K562 (cell line): ENCODE results near the gene ZSCAN2. TPM values are rescaled to one million over a fixed set of nuclear protein-coding genes. Genes with fewer than 3 reads are reported as not detected.

ENCODE experiments used
- ATAC-seq: fragments of 200-7000 bp; cut with Tn5 transposase; 3 replicates; pipeline ENCODE4 v1.9.1; 2020; ENCODE audit warnings: moderate library complexity
- BruUV-seq: library from RNA; stranded (reverse); fragments of 400-500 nt; replicated peaks from 2 replicates; lab custom pipeline; 2021; lab: Mats Ljungman, UMichigan
- CTCF ChIA-PET: fragments of 300-600 bp; formaldehyde crosslinking; extraction: SDS; loops from one replicate; lab custom pipeline; 2021; ENCODE audit warnings: low intra/inter-chr PET ratio; lab: Yijun Ruan, JAX
- POLR2A ChIA-PET: fragments of 300-600, 350-650 bp; sonication (Branson Sonifier 250); formaldehyde crosslinking; extraction: SDS; loops from one replicate; lab custom pipeline; 2021; ENCODE audit warnings: antibody characterized with exemption, inconsistent platforms; lab: Yijun Ruan, JAX
- DNase-seq, 4 experiments: peaks; one replicate each; pipeline versions ENCODE4 v3.0.0 to v3.0.0-alpha.2; 2011 to 2018; ENCODE audit warnings: low spot score in 3 of 4, mixed read lengths in 3 of 4; ENCODE audit errors: extremely low read depth in 1 of 4
- FAIRE-seq: peaks from 2 replicates; lab custom pipeline; 2011; peaks lifted over from hg19 to GRCh38; lab: Jason Lieb, UNC
- H2AFZ ChIP-seq: 2 replicates; pipeline ENCODE4 v1.6.0; 2011; ENCODE audit warnings: low read depth, low read length, control low read depth, inconsistent platforms
- H3K27ac ChIP-seq: fragments of 200-600 bp; 3 replicates; pipeline ENCODE4 v1.8.0; 2011; ENCODE audit warnings: low read depth, mild to moderate bottlenecking, control low read depth, inconsistent platforms, low read length, moderate library complexity, mixed read lengths; ENCODE audit errors: extremely low read depth
- H3K27me3 ChIP-seq, 2 experiments: fragments of 300-600 bp in 1 of 2; 2 replicates in 1 of 2; 3 replicates in 1 of 2; pipeline versions ENCODE4 v1.6.0 to v1.8.0; 2011; ENCODE audit warnings: inconsistent platforms in 2 of 2, low read length in 2 of 2, mild to moderate bottlenecking in 1 of 2, mixed read lengths in 1 of 2, moderate library complexity in 1 of 2; ENCODE audit not compliant: control insufficient read depth in 2 of 2, insufficient read depth in 2 of 2
- H3K36me3 ChIP-seq: fragments of 300-600 bp; 3 replicates; pipeline ENCODE4 v1.8.0; 2011; ENCODE audit warnings: mild to moderate bottlenecking, low read length, inconsistent platforms; ENCODE audit not compliant: control insufficient read depth, insufficient read depth
- H3K4me1 ChIP-seq, 2 experiments: fragments of 200-600 bp in 1 of 2; replicated peaks in 1 of 2; 2 replicates in 1 of 2; 3 replicates in 1 of 2; pipeline versions ENCODE4 v1.5.1 to v1.8.0; 2011; ENCODE audit warnings: inconsistent platforms in 2 of 2, low read length in 2 of 2, mild to moderate bottlenecking in 1 of 2, mixed read lengths in 1 of 2, moderate library complexity in 1 of 2; ENCODE audit not compliant: control insufficient read depth in 2 of 2, insufficient read depth in 2 of 2
- H3K4me2 ChIP-seq: 2 replicates; pipeline ENCODE4 v1.6.1; 2011; ENCODE audit warnings: low read length, control low read depth, inconsistent platforms, mixed read lengths; ENCODE audit not compliant: insufficient read depth
- H3K4me3 ChIP-seq: fragments of 200-600 bp; sonication (generic), shearing (Covaris generic); 2 replicates; pipeline ENCODE4 v1.5.1; 2016; ENCODE audit warnings: control low read depth, inconsistent platforms
- H3K79me2 ChIP-seq: fragments of 200-600 bp; 3 replicates; pipeline ENCODE4 v1.8.0; 2011; ENCODE audit warnings: low read length, inconsistent platforms; ENCODE audit not compliant: control insufficient read depth, insufficient read depth
- H3K9ac ChIP-seq, 2 experiments: 2 replicates each; pipeline versions ENCODE4 v1.6.0 to v1.6.1; 2011; ENCODE audit warnings: low read depth in 2 of 2, low read length in 2 of 2, control low read depth in 1 of 2, inconsistent platforms in 1 of 2, mild to moderate bottlenecking in 1 of 2, mixed read lengths in 1 of 2; ENCODE audit not compliant: insufficient read depth in 1 of 2
- H3K9me1 ChIP-seq: one replicate; pipeline ENCODE4 v1.6.0; 2011; ENCODE audit warnings: inconsistent platforms, mild to moderate bottlenecking, low read length, moderate library complexity; ENCODE audit not compliant: control insufficient read depth, insufficient read depth
- H3K9me3 ChIP-seq: replicated peaks from 2 replicates; pipeline ENCODE4 v1.5.1; 2011; ENCODE audit warnings: low read depth, low read length, inconsistent platforms; ENCODE audit not compliant: control insufficient read depth, insufficient read depth
- H4K20me1 ChIP-seq: replicated peaks from 2 replicates; pipeline ENCODE4 v1.6.1; 2011; ENCODE audit warnings: low read length, inconsistent platforms, mixed read lengths; ENCODE audit not compliant: control insufficient read depth, insufficient read depth
- ETV5 ChIP-seq: sonication (generic); formaldehyde crosslinking; IDR thresholded peaks from 2 replicates; pipeline ENCODE4 v1.4.0; 2020; ENCODE audit warnings: low read depth, mild to moderate bottlenecking, missing genetic modification reagents
- IRF2 ChIP-seq: sonication (generic); formaldehyde crosslinking; IDR thresholded peaks from 2 replicates; pipeline ENCODE4 v1.8.1; 2022; ENCODE audit warnings: mild to moderate bottlenecking, missing genetic modification reagents
- POLR2H ChIP-seq: IDR thresholded peaks from 2 replicates; pipeline ENCODE4 v1.6.1; 2016; ENCODE audit warnings: missing genetic modification characterization, low read depth, mild to moderate bottlenecking, control low read depth, missing compliant biosample characterization, moderate library complexity
- RHOXF2B ChIP-seq: fragments of 250-450 bp; sonication (Bioruptor Pico); conservative IDR thresholded peaks from 2 replicates; pipeline ENCODE4 v1.5.1; 2021
- SMAD1 ChIP-seq: fragments of 150-350 bp; IDR thresholded peaks from 2 replicates; pipeline ENCODE4 v1.6.1; 2014; ENCODE audit warnings: low read length, low read depth; ENCODE audit not compliant: partially characterized antibody
- TBL1XR1 ChIP-seq, 2 experiments: IDR thresholded peaks; 2 replicates each; pipeline ENCODE4 v1.6.1; 2012; ENCODE audit warnings: improper control_type of control experiment in 2 of 2, low read length in 2 of 2, mild to moderate bottlenecking in 1 of 2
- ZNF583 ChIP-seq: fragments of 250-450 bp; sonication (Bioruptor Pico); IDR thresholded peaks from 2 replicates; pipeline ENCODE4 v1.4.0; 2020
- ZNF699 ChIP-seq: fragments of 250-450 bp; sonication (Bioruptor Pico); IDR thresholded peaks from 2 replicates; pipeline ENCODE4 v1.8.0; 2021; ENCODE audit warnings: mild to moderate bottlenecking, moderate library complexity; ENCODE audit not compliant: insufficient replicate concordance
- WGBS: fragments of 100-300 bp; shearing (Covaris generic); methylation state at CpG from one replicate; pipeline ENCODE4 v1.1.6; 2016; ENCODE audit warnings: low coverage, mixed read lengths; ENCODE audit not compliant: insufficient coverage; ENCODE audit errors: missing lambda C conversion rate; 5-methylcytosine and 5-hydroxymethylcytosine counted together
- in situ Hi-C: fragments of 300-500 bp; cut with MboI; formaldehyde crosslinking; loops from 4 replicates; pipeline ENCODE4 v1.15.0; 2018; ENCODE audit warnings: inconsistent platforms, mixed read lengths
- intact Hi-C: fragments of 100-400 bp; cut with micrococcal nuclease; formaldehyde crosslinking; loops from 2 replicates; pipeline ENCODE4 v1.14.2; 2022
- polyA plus RNA-seq, 8 experiments: library from polyadenylated mRNA; depleted of rRNA in 4 of 8; stranded (reverse) in 5 of 8; unstranded in 3 of 8; fragments of >200 nt; fragmentation: Nextera tagmentation in 2 of 8; fragmentation: Illumina TruSeq in 1 of 8; extraction: Ambion mirVana in 2 of 8; extraction: Trizol in 1 of 8; gene quantifications; 2 replicates each; pipeline versions ENCODE4 v1.2.1 to v1.2.3, GENCODE V29; 2011 to 2014; ENCODE audit warnings: inconsistent platforms in 1 of 8, missing spikeins in 1 of 8
- total RNA-seq, 7 experiments: library from RNA; depleted of rRNA in 6 of 7; stranded (reverse); fragments of >200 nt in 6 of 7; fragmentation: Illumina TruSeq in 2 of 7; extraction: Trizol in 2 of 7; gene quantifications; 2 replicates each; pipeline versions ENCODE4 v1.2.1 to v1.2.3, GENCODE V29; 2011 to 2021; ENCODE audit warnings: low replicate concordance in 1 of 7
- TF ChIP-seq, protein P1 (sequence below): fragments of 250-450 bp; sonication (Bioruptor Pico); IDR thresholded peaks from 2 replicates; pipeline ENCODE4 v1.8.0; 2021; ENCODE audit warnings: mild to moderate bottlenecking, moderate library complexity

ZSCAN2 gene
- total and polyA plus RNA-seq, 9 of the 15 experiments (the other 6 are each of a cell fraction or from before 2014, with no cell fraction given), result 1.7 to 14.2 (median 6.6) TPM

DNA sequence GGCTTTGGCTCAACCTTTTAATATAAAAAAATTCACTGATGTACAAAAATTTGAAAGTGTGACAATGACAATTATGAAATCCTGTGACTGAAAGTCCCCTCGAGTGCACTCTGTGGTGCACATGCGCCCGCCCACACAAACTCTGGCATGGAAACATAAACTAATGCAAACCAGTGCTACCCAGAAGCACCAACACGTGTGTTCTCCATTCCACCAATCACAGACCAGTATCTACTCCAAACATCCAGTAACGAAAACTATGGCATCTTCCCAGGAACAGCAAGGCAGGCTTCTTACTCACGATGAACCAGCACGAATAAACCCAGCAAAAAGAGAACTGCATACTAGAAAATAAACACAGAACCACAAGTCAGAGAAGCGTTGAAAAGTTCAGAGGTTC is 68.9 kb downstream of the ZSCAN2 start:
- TF ChIP-seq POLR2H (tag), result no peak
- no peak for TF ChIP-seq ETV5 (CRISPR knock-in tag)
- TF ChIP-seq SMAD1, result no peak
- TF ChIP-seq TBL1XR1 (IDR thresholded peaks at IDR 0.05; ENCODE audit: low read length in 2 of 2), result no peak
- no peak for TF ChIP-seq RHOXF2B (CRISPR knock-in tag)
- no peak for TF ChIP-seq ZNF699
- TF ChIP-seq IRF2 (CRISPR knock-in tag), result no peak
- TF ChIP-seq, protein P1, sequence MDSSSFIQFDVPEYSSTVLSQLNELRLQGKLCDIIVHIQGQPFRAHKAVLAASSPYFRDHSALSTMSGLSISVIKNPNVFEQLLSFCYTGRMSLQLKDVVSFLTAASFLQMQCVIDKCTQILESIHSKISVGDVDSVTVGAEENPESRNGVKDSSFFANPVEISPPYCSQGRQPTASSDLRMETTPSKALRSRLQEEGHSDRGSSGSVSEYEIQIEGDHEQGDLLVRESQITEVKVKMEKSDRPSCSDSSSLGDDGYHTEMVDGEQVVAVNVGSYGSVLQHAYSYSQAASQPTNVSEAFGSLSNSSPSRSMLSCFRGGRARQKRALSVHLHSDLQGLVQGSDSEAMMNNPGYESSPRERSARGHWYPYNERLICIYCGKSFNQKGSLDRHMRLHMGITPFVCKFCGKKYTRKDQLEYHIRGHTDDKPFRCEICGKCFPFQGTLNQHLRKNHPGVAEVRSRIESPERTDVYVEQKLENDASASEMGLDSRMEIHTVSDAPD (CRISPR knock-in tag), result no peak
- no peak for TF ChIP-seq ZNF583 (CRISPR knock-in tag)
- intact Hi-C loops (no loop called here), in situ Hi-C loops (no loop called here)
- peaks cover 74% of the 10 kb centered on the region for H3K36me3 ChIP-seq
- H2AFZ ChIP-seq, result no peak overlapping the region
- H3K4me2 ChIP-seq, result no peak overlapping the region
- no peak for FAIRE-seq
- TSS peak; percentile 51 for BruUV-seq
- H3K9me3 ChIP-seq, result no peaks in the 10 kb centered on the region
- no peaks in the 10 kb centered on the region for H3K4me1 ChIP-seq
- no peak overlapping the region for H3K9ac ChIP-seq
- H4K20me1 ChIP-seq, result no peaks in the 10 kb centered on the region
- no peaks in the 10 kb centered on the region for H3K9me1 ChIP-seq
- ATAC-seq, result no peak
- WGBS, result 91% methylated on average over 8 of the region's 8 CpGs
- CTCF ChIA-PET, result no interaction called here
- no peaks in the 10 kb centered on the region for H3K27me3 ChIP-seq
- H3K4me3 ChIP-seq, result no peak overlapping the region
- no peaks in the 10 kb centered on the region for H3K79me2 ChIP-seq
- DNase-seq, result no peak
- POLR2A ChIA-PET, result no interaction called here
- H3K27ac ChIP-seq, result no peak overlapping the region
